Subcutaneous preadipocyte (primary cell): Measurements from ENCODE around the gene MT4. TPM values are rescaled to one million over a fixed set of nuclear protein-coding genes. Genes with fewer than 3 reads are reported as not detected.

ENCODE experiments used
- total RNA-seq: library from RNA; depleted of rRNA; stranded (reverse); fragments of >200 nt; gene quantifications from 2 replicates; pipeline ENCODE4 v1.2.3, GENCODE V29; 2012

Gene MT4
- not detected in 2 replicates for total RNA-seq

GRCh38 chr16:56564793-56565477 lies at the start of gene MT4:
Gene MT4, plus strand, starts transcription at chr16:56565073. Its CDS starts 56 bp downstream, at chr16:56565129.

GRCh38 chr16:56519459-56520250 lies 45.2 kb upstream of the MT4 start, which contains the start of gene BBS2:
Gene BBS2, minus strand, starts transcription at chr16:56520024. Its CDS starts 162 bp downstream, at chr16:56519862.

GRCh38 chr16:56589141-56590039 lies 24.5 kb downstream of the MT4 start, which contains the start of gene MT3:
Gene MT3, plus strand, starts transcription at chr16:56589528. Its CDS starts 63 bp downstream, at chr16:56589591.

GRCh38 chr16:56608043-56608875 lies 43.4 kb downstream of the MT4 start, which contains the start of gene MT2A:
Gene MT2A, plus strand, starts transcription at chr16:56608584. Its CDS starts 72 bp downstream, at chr16:56608656.

Other genes with a start within 250 kb of the MT4 start
- gene AMFR, start 139.5 kb upstream of the MT4 start, total RNA-seq, result 164 and 200 TPM in 2 replicates
- 55.1 and 80.3 TPM in 2 replicates for gene NUDT21, start 113.7 kb upstream of the MT4 start, total RNA-seq
- gene OGFOD1, start 113.5 kb upstream of the MT4 start, total RNA-seq, result 61.0 and 66.1 TPM in 2 replicates
- gene BBS2, start 45.0 kb upstream of the MT4 start, total RNA-seq, result 34.6 and 58.4 TPM in 2 replicates
- gene MT3, start 24.5 kb downstream of the MT4 start, total RNA-seq, result not detected in 2 replicates
- gene MT2A, start 43.5 kb downstream of the MT4 start, total RNA-seq, result 369 and 405 TPM in 2 replicates
- gene MT1E, start 60.7 kb downstream of the MT4 start, total RNA-seq, result 226 and 355 TPM in 2 replicates
- gene MT1M, start 67.6 kb downstream of the MT4 start, total RNA-seq, result 4.7 and 24.6 TPM in 2 replicates
- 11.1 and 17.6 TPM in 2 replicates for gene MT1A, start 73.6 kb downstream of the MT4 start, total RNA-seq
- gene MT1B, start 86.8 kb downstream of the MT4 start, total RNA-seq, result not detected in 2 replicates
- gene MT1F, start 92.9 kb downstream of the MT4 start, total RNA-seq, result 0.37 TPM in 1 of 2 replicates, not detected in the other
- gene MT1G, start 103.0 kb downstream of the MT4 start, total RNA-seq, result 0.59 and 3.3 TPM in 2 replicates
- gene MT1H, start 104.7 kb downstream of the MT4 start, total RNA-seq, result not detected in 2 replicates
- 116 and 429 TPM in 2 replicates for gene MT1X, start 117.4 kb downstream of the MT4 start, total RNA-seq
- gene NUP93, start 165.1 kb downstream of the MT4 start, total RNA-seq, result 65.4 and 91.1 TPM in 2 replicates